Heart right ventricle (tissue), 16 donors: ENCODE results near the gene ERBIN. TPM values are rescaled to one million over a fixed set of nuclear protein-coding genes. Genes with fewer than 3 reads are reported as not detected.

Experiments used
- ATAC-seq, 8 donors: fragments of 200-7000 bp; cut with Tn5 transposase; one replicate each; pipeline ENCODE4 v1.9.1; 2020; ENCODE audit warnings: mild to moderate bottlenecking in 8 of 8, moderate library complexity in 8 of 8, moderate number of reproducible peaks in 1 of 8
- DNase-seq, 2 donors: peaks; one replicate each; pipeline ENCODE4 v3.0.0-alpha.2; 2020
- H3K27ac ChIP-seq, 10 donors: fragments of 200-600 bp; sonication (generic) in 2 of 10; one replicate each; pipeline versions ENCODE4 v1.5.0 to v1.8.0; 2020 to 2022; ENCODE audit warnings: mild to moderate bottlenecking in 3 of 10
- H3K27me3 ChIP-seq, 7 donors: fragments of 200-600 bp; one replicate each; pipeline ENCODE4 v1.8.0; 2021 to 2022; ENCODE audit warnings: mild to moderate bottlenecking in 2 of 7
- H3K36me3 ChIP-seq, 9 donors: fragments of 200-600 bp; sonication (generic) in 1 of 9; one replicate each; pipeline versions ENCODE4 v1.5.0 to v1.8.0; 2020 to 2022; ENCODE audit warnings: mild to moderate bottlenecking in 2 of 9
- H3K4me1 ChIP-seq, 9 donors: fragments of 200-600 bp; sonication (generic) in 1 of 9; one replicate each; pipeline versions ENCODE4 v1.5.0 to v1.8.0; 2020 to 2022; ENCODE audit warnings: mild to moderate bottlenecking in 4 of 9
- H3K4me3 ChIP-seq, 10 donors: fragments of 200-600 bp; sonication (generic) in 2 of 10; one replicate each; pipeline versions ENCODE4 v1.5.0 to v1.8.0; 2020 to 2022; ENCODE audit warnings: mild to moderate bottlenecking in 7 of 10, moderate library complexity in 2 of 10
- H3K9me3 ChIP-seq, 11 donors: fragments of 200-600 bp in 10 of 11; sonication (generic) in 2 of 11; one replicate each; pipeline versions ENCODE4 v1.5.0 to v1.8.0; 2013 to 2022; ENCODE audit warnings: mild to moderate bottlenecking in 2 of 11, control low read depth in 1 of 11, moderate library complexity in 1 of 11
- WGBS, 2 donors: extraction: QIAGEN DNeasy Blood & Tissue Kit; methylation state at CpG; one replicate each; pipeline ENCODE4 v1.1.7; 2013; ENCODE audit warnings: inconsistent platforms in 1 of 2; 5-methylcytosine and 5-hydroxymethylcytosine counted together
- intact Hi-C, 10 donors: fragments of 100-400 bp; cut with DNase I; formaldehyde crosslinking; loops; one replicate each; pipeline versions ENCODE4 v1.11.1 to v1.14.2; 2022
- polyA plus RNA-seq, 2 donors: library from polyadenylated mRNA; stranded (reverse); fragments of 200-250 nt; gene quantifications; one replicate each; pipeline ENCODE4 v1.2.3, GENCODE V29; 2013
- total RNA-seq, 10 donors: library from RNA; stranded (reverse); fragmentation: NEBNext Ultra II Directional in 3 of 10; extraction: Animal tissue kit (Norgen Biotek cat#: 25700) in 3 of 10; gene quantifications; one replicate each; pipeline versions ENCODE4 v1.2.1 to v1.2.4, GENCODE V29; 2021 to 2023
- TF ChIP-seq, protein P1 (sequence below), 9 donors: fragments of 200-600 bp; sonication (generic) in 2 of 9; IDR thresholded peaks; one replicate each; pipeline versions ENCODE4 v1.5.0 to v1.8.0; 2021 to 2022; ENCODE audit warnings: antibody characterized with exemption in 9 of 9, mild to moderate bottlenecking in 5 of 9, moderate library complexity in 1 of 9
- donor health status: Arrhythmogenic right ventricular cardiomyopathy.
- donor health status: ischemic (EF 13 %, LVEDD 7.1; RV severe dilation, severe dysfunction).
- donor health status: healthy with polysubstance abuse.
- donor health status: DM: no; HTN: yes; CAD: no.
- donor health status: DM: no; HTN: no; CAD: no.
- donor health status: ischemic (EF 25% LVEDD 6.9; RV normal size, moderate dysfunction).
- donor health status: ischemic (EF 25% LVEDD 5.7; RV mildly dilated, moderate dysfunction).
- donor health status: healthy.
- donor health status: DM: yes; HTN: yes; CAD: no.
- donor health status: Ischemic cardiomyopathy.
- donor health status: ischemic (EF 35%, LVEDD 5.7; RV mildly dilated, moderate dysfunction).
- donor health status: nonischemic (EF 11% LVEDD 7.7; RV severe dilation, severe dysfunction).
- donor health status: DM: yes; HTN: yes; CAD: no.
- donor health status: PGD.
- donor health status: ischemic (EF 29% LVEDD 5.4; RV normal size, mild dysfunction).
- donor health status: nonischemic (EF 23%, LVEDD 6.1; RV moderate dilation, normal function).

Gene ERBIN
- total and polyA plus RNA-seq, 12 donors: 7.4 to 63.3 (median 42.5) TPM

DNA sequence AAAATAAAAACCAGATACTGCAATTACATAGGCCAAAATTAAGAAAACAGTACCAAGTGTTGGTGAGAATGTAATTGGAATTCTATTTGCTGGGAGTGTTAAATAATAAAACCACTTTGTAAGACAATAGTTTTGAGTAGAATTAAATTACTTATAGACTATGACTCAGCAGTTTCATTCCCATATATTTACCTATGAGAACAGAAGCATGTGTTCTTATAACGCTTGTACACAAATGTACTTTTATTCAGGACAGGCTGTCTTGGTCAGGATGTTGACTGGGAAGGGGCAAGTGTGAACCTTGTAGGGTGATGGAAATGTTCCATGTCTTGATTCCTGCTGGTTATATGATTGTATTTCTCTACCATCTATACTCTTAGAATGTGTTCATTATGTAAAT lies 56.3 kb downstream of the ERBIN start:
- H3K27me3 ChIP-seq: no peaks in the 10 kb centered on the region

DNA sequence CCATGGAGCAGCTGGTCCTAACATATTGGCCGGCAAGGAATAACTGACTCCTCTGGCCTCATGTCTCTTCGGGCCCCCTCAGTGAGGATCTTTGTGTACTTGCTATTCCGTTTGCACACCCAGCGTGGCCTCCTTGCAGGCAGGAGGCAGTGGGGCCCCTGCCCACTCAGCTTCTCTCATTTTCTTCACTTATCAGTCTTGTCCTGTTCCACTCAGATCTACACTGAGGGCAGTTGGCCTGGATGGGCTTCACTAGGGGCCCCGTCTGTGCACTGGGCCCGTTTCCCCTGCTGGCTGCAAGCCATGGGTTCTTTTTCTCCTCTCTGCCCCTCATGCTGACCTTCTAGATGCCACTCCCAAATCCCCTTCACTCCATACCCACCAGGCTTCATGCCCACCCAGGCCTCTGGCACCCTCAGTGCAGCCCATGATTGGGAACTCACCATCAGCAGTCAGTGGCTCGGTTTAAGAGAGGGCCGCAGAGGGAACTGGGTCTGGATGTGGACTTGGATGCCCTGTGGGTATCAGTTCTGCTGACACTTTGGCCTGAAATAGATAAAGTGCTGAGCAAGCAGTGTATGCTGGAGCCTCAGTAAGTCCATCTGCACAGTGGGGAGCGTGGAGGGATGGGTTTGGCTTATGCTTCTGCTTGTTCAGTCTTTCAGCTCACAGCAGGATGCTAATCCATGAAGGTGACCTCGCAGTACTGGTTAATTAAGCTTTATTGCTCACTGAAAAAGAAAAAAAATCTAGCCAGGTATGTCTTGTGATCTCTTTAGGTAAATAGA lies 57.9 kb downstream of the ERBIN start:
- Histone ChIP-seq H3K4me1 (peaks cover 0 to 30% (median 5%) of the 10 kb centered on the region in 9 donors), H3K9me3 (no peaks in the 10 kb centered on the region), H3K27ac (no peak overlapping the region), H3K36me3 (peaks cover 0 to 2% (median 0%) of the 10 kb centered on the region in 9 donors), H3K27me3 (no peaks in the 10 kb centered on the region), H3K4me3 (no peak overlapping the region)
- TF ChIP-seq, protein P1, sequence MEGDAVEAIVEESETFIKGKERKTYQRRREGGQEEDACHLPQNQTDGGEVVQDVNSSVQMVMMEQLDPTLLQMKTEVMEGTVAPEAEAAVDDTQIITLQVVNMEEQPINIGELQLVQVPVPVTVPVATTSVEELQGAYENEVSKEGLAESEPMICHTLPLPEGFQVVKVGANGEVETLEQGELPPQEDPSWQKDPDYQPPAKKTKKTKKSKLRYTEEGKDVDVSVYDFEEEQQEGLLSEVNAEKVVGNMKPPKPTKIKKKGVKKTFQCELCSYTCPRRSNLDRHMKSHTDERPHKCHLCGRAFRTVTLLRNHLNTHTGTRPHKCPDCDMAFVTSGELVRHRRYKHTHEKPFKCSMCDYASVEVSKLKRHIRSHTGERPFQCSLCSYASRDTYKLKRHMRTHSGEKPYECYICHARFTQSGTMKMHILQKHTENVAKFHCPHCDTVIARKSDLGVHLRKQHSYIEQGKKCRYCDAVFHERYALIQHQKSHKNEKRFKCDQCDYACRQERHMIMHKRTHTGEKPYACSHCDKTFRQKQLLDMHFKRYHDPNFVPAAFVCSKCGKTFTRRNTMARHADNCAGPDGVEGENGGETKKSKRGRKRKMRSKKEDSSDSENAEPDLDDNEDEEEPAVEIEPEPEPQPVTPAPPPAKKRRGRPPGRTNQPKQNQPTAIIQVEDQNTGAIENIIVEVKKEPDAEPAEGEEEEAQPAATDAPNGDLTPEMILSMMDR (IDR thresholded peaks at IDR 0.05): no peak
- intact Hi-C loops: no loop called here
- WGBS, 2 donors: 91 to 94% methylated on average over 10 of the region's 10 CpGs
- ATAC-seq (peak in 1 of 8 donors; percentile 53), DNase-seq (no peak)

More for the DNA sequence above, 56.3 kb downstream of the ERBIN start:
- no peak for DNase-seq
- TF ChIP-seq, protein P1 (IDR thresholded peaks at IDR 0.05): no peak
- no peak overlapping the region for H3K4me3 ChIP-seq
- H3K27ac ChIP-seq: no peak overlapping the region
- no peaks in the 10 kb centered on the region for H3K36me3 ChIP-seq
- intact Hi-C loops: no loop called here
- peaks cover 0 to 30% (median 5%) of the 10 kb centered on the region in 9 donors for H3K4me1 ChIP-seq
- H3K9me3 ChIP-seq: no peaks in the 10 kb centered on the region
- ATAC-seq: no peak
- 97 to 100% methylated on average over 1 of the region's 1 CpG for WGBS, 2 donors

DNA sequence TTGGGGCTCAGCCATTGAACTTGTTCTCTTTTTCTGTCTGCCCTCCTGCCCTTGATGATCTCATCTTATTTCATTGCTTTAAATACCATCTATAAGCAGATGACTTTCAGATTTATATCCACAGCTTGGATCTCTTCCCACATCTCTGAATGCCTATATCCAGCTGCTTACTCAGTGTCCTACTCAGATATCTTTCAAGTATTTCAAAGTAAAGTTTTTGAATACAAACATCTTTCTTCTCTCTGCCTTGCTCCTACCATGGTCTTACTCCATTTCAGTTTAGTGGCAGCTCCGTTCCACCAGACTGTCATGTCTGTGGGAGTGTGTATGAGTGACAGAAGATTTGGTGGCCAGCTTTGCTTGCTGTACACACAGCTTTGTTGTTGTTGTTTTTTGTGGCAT lies 59.7 kb downstream of the ERBIN start:
- no peak overlapping the region for H3K27ac ChIP-seq
- peaks cover 0 to 13% (median 0%) of the 10 kb centered on the region in 9 donors for H3K36me3 ChIP-seq
- DNase-seq: no peak
- peaks cover 0 to 30% (median 5%) of the 10 kb centered on the region in 9 donors for H3K4me1 ChIP-seq
- TF ChIP-seq, protein P1 (IDR thresholded peaks at IDR 0.05): no peak
- H3K9me3 ChIP-seq: no peaks in the 10 kb centered on the region
- ATAC-seq: no peak
- 67 to 71% methylated on average over 1 of the region's 1 CpG for WGBS, 2 donors
- no peaks in the 10 kb centered on the region for H3K27me3 ChIP-seq
- intact Hi-C loops: no loop called here
- H3K4me3 ChIP-seq: no peak overlapping the region

DNA sequence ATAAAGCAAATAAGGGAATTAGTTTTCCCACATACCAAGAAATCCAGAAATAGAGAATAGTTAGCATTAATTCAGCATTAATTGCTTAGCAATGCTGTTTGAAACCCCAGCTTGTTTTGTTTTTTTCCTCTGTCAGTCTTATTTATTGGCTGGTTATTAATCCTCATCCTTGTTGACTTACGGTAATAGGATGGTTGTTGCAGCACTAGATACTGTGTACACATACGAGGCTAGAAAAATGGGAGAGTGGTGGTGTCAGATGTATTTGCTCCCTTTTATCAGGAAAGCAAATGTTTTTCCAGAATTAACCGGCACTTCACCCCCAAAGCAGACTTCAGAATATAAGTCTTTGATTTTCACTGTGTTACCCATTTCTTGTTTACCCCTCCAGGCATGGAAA lies 60.4 kb downstream of the ERBIN start:
- 90% methylated on average over 3 of the region's 3 CpGs for WGBS, 2 donors
- Histone ChIP-seq H3K36me3 (peaks cover 0 to 16% (median 0%) of the 10 kb centered on the region in 9 donors), H3K4me3 (no peak overlapping the region), H3K27ac (no peak overlapping the region), H3K9me3 (no peaks in the 10 kb centered on the region), H3K27me3 (no peaks in the 10 kb centered on the region), H3K4me1 (peaks cover 0 to 30% (median 5%) of the 10 kb centered on the region in 9 donors)
- DNase-seq (no peak), ATAC-seq (no peak)
- intact Hi-C loops: no loop called here
- TF ChIP-seq, protein P1 (IDR thresholded peaks at IDR 0.05): no peak
